HepG2 (cell line): Measurements from ENCODE around the gene PTPRE. TPM values are rescaled to one million over a fixed set of nuclear protein-coding genes. Genes with fewer than 3 reads are reported as not detected.
A peak's percentile ranks its signal among the peaks of the same experiment; 100 is the strongest.

ENCODE experiments used
- ATAC-seq: fragments of 200-7000 bp; cut with Tn5 transposase; 3 replicates; pipeline ENCODE4 v1.9.1; 2020; ENCODE audit warnings: mild to moderate bottlenecking, moderate library complexity
- BruUV-seq: library from RNA; stranded (reverse); fragments of 400-500 nt; replicated peaks from 2 replicates; lab custom pipeline; 2021; lab: Mats Ljungman, UMichigan
- CTCF ChIA-PET: fragments of 300-600 bp; formaldehyde crosslinking; extraction: SDS; loops from one replicate; lab custom pipeline; 2021; ENCODE audit warnings: low total read pairs, inconsistent platforms, low intra/inter-chr PET ratio; lab: Yijun Ruan, JAX
- POLR2A ChIA-PET: fragments of 350-600 bp; sonication (Branson Sonifier 250); formaldehyde crosslinking; loops from one replicate; lab custom pipeline; 2020; ENCODE audit warnings: antibody characterized with exemption, inconsistent platforms; lab: Yijun Ruan, JAX
- DNase-seq: peaks from one replicate; pipeline ENCODE4 v3.0.0-alpha.2; 2015; ENCODE audit warnings: low spot score
- FAIRE-seq: peaks from 3 replicates; lab custom pipeline; 2011; peaks lifted over from hg19 to GRCh38; lab: Jason Lieb, UNC
- H2AFZ ChIP-seq: one replicate; pipeline ENCODE4 v1.6.1; 2011; ENCODE audit warnings: low read length, inconsistent platforms
- H3K27ac ChIP-seq: fragments of 300-600 bp; 3 replicates; pipeline ENCODE4 v1.8.0; 2011; ENCODE audit warnings: mixed run types, mild to moderate bottlenecking, mixed read lengths, low read length, inconsistent platforms; ENCODE audit not compliant: insufficient read depth; ENCODE audit errors: extremely low read length
- H3K27me3 ChIP-seq, 2 experiments: fragments of 200-600 bp in 1 of 2; 2 replicates in 1 of 2; 3 replicates in 1 of 2; pipeline versions ENCODE4 v1.6.0 to v1.8.0; 2011; ENCODE audit warnings: low read length in 2 of 2, mild to moderate bottlenecking in 2 of 2, moderate library complexity in 2 of 2, inconsistent platforms in 1 of 2; ENCODE audit not compliant: insufficient read depth in 2 of 2, control insufficient read depth in 1 of 2
- H3K36me3 ChIP-seq, 2 experiments: fragments of 200-600 bp in 1 of 2; replicated peaks in 1 of 2; 2 replicates in 1 of 2; 3 replicates in 1 of 2; pipeline versions ENCODE4 v1.5.1 to v1.8.0; 2011; ENCODE audit warnings: low read length in 2 of 2, inconsistent platforms in 1 of 2; ENCODE audit not compliant: insufficient read depth in 2 of 2, control insufficient read depth in 1 of 2
- H3K4me1 ChIP-seq: 2 replicates; pipeline ENCODE4 v1.5.1; 2012; ENCODE audit warnings: low read length, inconsistent platforms; ENCODE audit not compliant: insufficient read depth
- H3K4me2 ChIP-seq: 2 replicates; pipeline ENCODE4 v1.6.0; 2011; ENCODE audit warnings: low read depth, low read length, inconsistent platforms
- H3K4me3 ChIP-seq, 3 experiments: fragments of 200-600 bp in 1 of 3; sonication (generic), shearing (Covaris generic) in 1 of 3; replicated peaks in 1 of 3; 2 replicates each; pipeline ENCODE4 v1.5.1; 2011 to 2016; ENCODE audit warnings: low read length in 3 of 3, inconsistent platforms in 2 of 3, low read depth in 2 of 3, mild to moderate bottlenecking in 2 of 3, control low read depth in 1 of 3, mixed read lengths in 1 of 3; ENCODE audit not compliant: insufficient read depth in 1 of 3
- H3K79me2 ChIP-seq: one replicate; pipeline ENCODE4 v1.6.1; 2011; ENCODE audit warnings: low read length, inconsistent platforms; ENCODE audit not compliant: insufficient read depth
- H3K9ac ChIP-seq: 2 replicates; pipeline ENCODE4 v1.6.0; 2011; ENCODE audit warnings: mild to moderate bottlenecking, low read depth, low read length, inconsistent platforms; ENCODE audit not compliant: insufficient read depth
- H3K9me3 ChIP-seq: 2 replicates; pipeline ENCODE4 v1.5.1; 2012; ENCODE audit warnings: mild to moderate bottlenecking, low read length
- H4K20me1 ChIP-seq: 2 replicates; pipeline ENCODE4 v1.6.0; 2011; ENCODE audit warnings: inconsistent platforms, mild to moderate bottlenecking, low read length, moderate library complexity; ENCODE audit not compliant: insufficient read depth
- MYPOP ChIP-seq: sonication (generic); formaldehyde crosslinking; IDR thresholded peaks from 2 replicates; pipeline ENCODE4 v1.8.1; 2023; ENCODE audit warnings: mild to moderate bottlenecking, moderate library complexity, missing genetic modification reagents
- NR2F2 ChIP-seq: IDR thresholded peaks from 2 replicates; pipeline ENCODE4 v1.6.1; 2012; ENCODE audit warnings: low read depth, inconsistent platforms, borderline replicate concordance
- SMC3 ChIP-seq: IDR thresholded peaks from 2 replicates; pipeline ENCODE4 v1.6.1; 2011; ENCODE audit warnings: low read length, improper control_type of control experiment
- STAG1 ChIP-seq: sonication (generic); formaldehyde crosslinking; IDR thresholded peaks from 2 replicates; pipeline ENCODE4 v1.4.0; 2020; ENCODE audit warnings: missing genetic modification reagents
- ZFX ChIP-seq: sonication (generic); formaldehyde crosslinking; IDR thresholded peaks from 2 replicates; pipeline ENCODE4 v1.4.0; 2020; ENCODE audit warnings: mild to moderate bottlenecking, low read depth, missing genetic modification reagents, moderate library complexity
- WGBS: methylation state at CpG from one replicate; pipeline ENCODE4 v1.1.6; 2017; ENCODE audit warnings: low lambda C conversion rate; 5-methylcytosine and 5-hydroxymethylcytosine counted together
- in situ Hi-C: cut with HindIII; loops from 2 replicates; pipeline ENCODE4 v1.10.0; 2017; ENCODE audit warnings: low pct_unique_long_range_greater_than_20kb; ENCODE audit not compliant: extremely low pct_ligation_motif_present
- intact Hi-C: fragments of 100-400 bp; cut with micrococcal nuclease; formaldehyde crosslinking; loops from one replicate; pipeline ENCODE4 v1.10.0; 2022; ENCODE audit not compliant: unreplicated experiment
- polyA plus RNA-seq, 8 experiments: library from polyadenylated mRNA; depleted of rRNA in 3 of 8; stranded (reverse) in 7 of 8; unstranded in 1 of 8; fragments of >200 nt; fragmentation: Illumina TruSeq in 4 of 8; extraction: Trizol in 4 of 8; gene quantifications; 2 replicates each; pipeline versions ENCODE4 v1.2.1 to v1.2.3, GENCODE V29; 2011 to 2016; ENCODE audit warnings: low read depth in 4 of 8, missing spikeins in 1 of 8, mixed read lengths in 1 of 8; ENCODE audit not compliant: insufficient read depth in 1 of 8
- total RNA-seq, 5 experiments: library from RNA; depleted of rRNA; stranded (reverse); fragments of >200 nt; fragmentation: Illumina TruSeq; extraction: Trizol; gene quantifications; 2 replicates each; pipeline ENCODE4 v1.2.3, GENCODE V29; 2016; ENCODE audit warnings: low read depth in 1 of 5
- TF ChIP-seq, protein P1 (sequence below): sonication (generic); formaldehyde crosslinking; IDR thresholded peaks from 2 replicates; pipeline ENCODE4 v1.5.0; 2020; ENCODE audit warnings: mild to moderate bottlenecking, missing genetic modification reagents, moderate library complexity

Gene PTPRE
- total and polyA plus RNA-seq, 2 of the 13 experiments (the other 11 are each of a cell fraction or from before 2014, with no cell fraction given), result 0.01 to 0.02 TPM

- Histone ChIP-seq H3K4me2 (no peak overlapping the region), H3K9ac (no peak overlapping the region), H3K27ac (no peak overlapping the region), H3K4me3 (no peak overlapping the region), H3K4me1 (no peaks in the 10 kb centered on the region), H4K20me1 (no peaks in the 10 kb centered on the region), H3K27me3 (peaks cover 4 to 41% of the 10 kb centered on the region in 2 experiments; a peak in 4 of 5 replicates), H3K36me3 (no peaks in the 10 kb centered on the region), H3K79me2 (no peaks in the 10 kb centered on the region), H3K9me3 (no peaks in the 10 kb centered on the region), H2AFZ (no peak overlapping the region)
- TF ChIP-seq SMC3 (peak; percentile 53), STAG1 (peak; percentile 70), MYPOP (CRISPR knock-in tag) (no peak), ZFX (CRISPR knock-in tag) (no peak), NR2F2 (no peak)
- TF ChIP-seq, protein P1, sequence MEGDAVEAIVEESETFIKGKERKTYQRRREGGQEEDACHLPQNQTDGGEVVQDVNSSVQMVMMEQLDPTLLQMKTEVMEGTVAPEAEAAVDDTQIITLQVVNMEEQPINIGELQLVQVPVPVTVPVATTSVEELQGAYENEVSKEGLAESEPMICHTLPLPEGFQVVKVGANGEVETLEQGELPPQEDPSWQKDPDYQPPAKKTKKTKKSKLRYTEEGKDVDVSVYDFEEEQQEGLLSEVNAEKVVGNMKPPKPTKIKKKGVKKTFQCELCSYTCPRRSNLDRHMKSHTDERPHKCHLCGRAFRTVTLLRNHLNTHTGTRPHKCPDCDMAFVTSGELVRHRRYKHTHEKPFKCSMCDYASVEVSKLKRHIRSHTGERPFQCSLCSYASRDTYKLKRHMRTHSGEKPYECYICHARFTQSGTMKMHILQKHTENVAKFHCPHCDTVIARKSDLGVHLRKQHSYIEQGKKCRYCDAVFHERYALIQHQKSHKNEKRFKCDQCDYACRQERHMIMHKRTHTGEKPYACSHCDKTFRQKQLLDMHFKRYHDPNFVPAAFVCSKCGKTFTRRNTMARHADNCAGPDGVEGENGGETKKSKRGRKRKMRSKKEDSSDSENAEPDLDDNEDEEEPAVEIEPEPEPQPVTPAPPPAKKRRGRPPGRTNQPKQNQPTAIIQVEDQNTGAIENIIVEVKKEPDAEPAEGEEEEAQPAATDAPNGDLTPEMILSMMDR (CRISPR knock-in tag), result peak; percentile 81
- POLR2A ChIA-PET, result no interaction called here
- BruUV-seq, result no TSS peak
- DNase-seq (peak; percentile 28), FAIRE-seq (peak; percentile 54), ATAC-seq (peak; percentile 97)
- intact Hi-C loops (loop anchor here (5.0 kb wide), 1 partner anchor 134 kb away; no protein-coding TSS in a partner anchor), in situ Hi-C loops (loop anchor here (25.0 kb wide), 1 partner anchor 459 kb away; no protein-coding TSS in a partner anchor)
- 0% methylated on average over 7 of the region's 17 CpGs for WGBS
- CTCF ChIA-PET, result no interaction called here
These were observed 171.4 kb downstream of the PTPRE start for GRCh38 chr10:128078136-128078969.
